Stimulated activated naive B cell treated with anti-CD40 and anti-IgM and Interleukin-4, amounts not matched to agents 10 μg/mL and 1 μg/mL and 100 μg/mL, for 72 hours (primary cell): ENCODE measurements around the gene SERPINA1.

Source experiments
- ATAC-seq, 2 donors: fragments of 150-1000 bp; cut with Tn5 transposase; replicated peaks; 2 replicates each; pipeline ENCODE4 v1.10.0; 2021; ENCODE audit warnings: moderate library complexity in 1 of 2
- DNase-seq: peaks from one replicate; pipeline ENCODE4 v3.0.0; 2021
- H3K27ac Mint-ChIP-seq: one replicate; pipeline ENCODE4 v1.8.0; 2022; ENCODE audit warnings: mild to moderate bottlenecking, mixed read lengths
- H3K27me3 Mint-ChIP-seq, 2 donors: one replicate each; pipeline ENCODE4 v1.8.0; 2022; ENCODE audit warnings: mixed read lengths in 2 of 2
- H3K36me3 Mint-ChIP-seq, 2 donors: one replicate each; pipeline ENCODE4 v1.8.0; 2022; ENCODE audit warnings: mixed read lengths in 2 of 2, mild to moderate bottlenecking in 1 of 2
- H3K4me1 Mint-ChIP-seq, 2 donors: one replicate each; pipeline ENCODE4 v1.8.0; 2022; ENCODE audit warnings: mixed read lengths in 2 of 2, mild to moderate bottlenecking in 1 of 2
- H3K4me3 Mint-ChIP-seq, 2 donors: one replicate each; pipeline ENCODE4 v1.8.0; 2022; ENCODE audit warnings: mild to moderate bottlenecking in 2 of 2, mixed read lengths in 2 of 2, moderate library complexity in 1 of 2
- H3K9me3 Mint-ChIP-seq, 2 donors: one replicate each; pipeline ENCODE4 v1.8.0; 2022; ENCODE audit warnings: mixed read lengths in 2 of 2, mild to moderate bottlenecking in 1 of 2

SERPINA1 gene

DNA sequence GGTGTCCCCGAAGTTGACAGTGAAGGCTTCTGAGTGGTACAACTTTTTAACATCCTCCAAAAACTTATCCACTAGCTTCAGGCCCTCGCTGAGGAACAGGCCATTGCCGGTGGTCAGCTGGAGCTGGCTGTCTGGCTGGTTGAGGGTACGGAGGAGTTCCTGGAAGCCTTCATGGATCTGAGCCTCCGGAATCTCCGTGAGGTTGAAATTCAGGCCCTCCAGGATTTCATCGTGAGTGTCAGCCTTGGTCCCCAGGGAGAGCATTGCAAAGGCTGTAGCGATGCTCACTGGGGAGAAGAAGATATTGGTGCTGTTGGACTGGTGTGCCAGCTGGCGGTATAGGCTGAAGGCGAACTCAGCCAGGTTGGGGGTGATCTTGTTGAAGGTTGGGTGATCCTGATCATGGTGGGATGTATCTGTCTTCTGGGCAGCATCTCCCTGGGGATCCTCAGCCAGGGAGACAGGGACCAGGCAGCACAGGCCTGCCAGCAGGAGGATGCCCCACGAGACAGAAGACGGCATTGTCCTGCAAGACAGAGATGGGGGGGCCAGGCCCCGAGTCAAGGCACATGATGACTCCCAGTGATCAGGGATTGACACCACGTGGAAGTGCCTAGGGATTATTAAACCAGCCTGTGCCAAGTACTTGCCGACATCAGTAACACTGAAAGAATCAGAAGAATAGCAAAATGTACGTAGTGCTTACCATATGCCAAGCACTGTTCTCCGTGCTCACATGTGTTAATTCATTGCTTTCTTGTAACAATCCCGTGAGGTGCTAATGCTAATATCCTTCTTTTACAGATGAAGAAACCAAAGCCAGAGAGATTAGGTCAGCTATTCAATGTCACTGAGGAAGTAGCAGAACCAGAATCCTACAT is 5.4 kb downstream of the SERPINA1 start:
- Mint-ChIP-seq H3K27ac (no peak overlapping the region), H3K4me3 (no peak overlapping the region), H3K4me1 (no peaks in the 10 kb centered on the region), H3K27me3 (no peaks in the 10 kb centered on the region), H3K36me3 (no peaks in the 10 kb centered on the region), H3K9me3 (no peaks in the 10 kb centered on the region)
- ATAC-seq = no peak
- no peak for DNase-seq

GRCh38 chr14:94382099-94382715 is 6.2 kb downstream of the SERPINA1 start:
- H3K27ac Mint-ChIP-seq = no peak overlapping the region
- no peaks in the 10 kb centered on the region for H3K4me1 Mint-ChIP-seq
- H3K36me3 Mint-ChIP-seq = no peaks in the 10 kb centered on the region
- ATAC-seq (no peak), DNase-seq (no peak)
- H3K4me3 Mint-ChIP-seq = no peak overlapping the region
- peaks cover 0 to 5% of the 10 kb centered on the region in 2 donors for H3K27me3 Mint-ChIP-seq
- H3K9me3 Mint-ChIP-seq = no peaks in the 10 kb centered on the region

GRCh38 chr14:94381149-94382030 is 7.0 kb downstream of the SERPINA1 start:
- no peak overlapping the region for H3K4me3 Mint-ChIP-seq
- no peak for ATAC-seq
- H3K9me3 Mint-ChIP-seq = no peaks in the 10 kb centered on the region
- no peak for DNase-seq
- peaks cover 0 to 6% of the 10 kb centered on the region in 2 donors for H3K27me3 Mint-ChIP-seq
- H3K4me1 Mint-ChIP-seq = no peaks in the 10 kb centered on the region
- no peaks in the 10 kb centered on the region for H3K36me3 Mint-ChIP-seq
- H3K27ac Mint-ChIP-seq = no peak overlapping the region

- no peak overlapping the region for H3K4me3 Mint-ChIP-seq
- no peak overlapping the region for H3K27ac Mint-ChIP-seq
- ATAC-seq (no peak), DNase-seq (no peak)
- no peaks in the 10 kb centered on the region for H3K4me1 Mint-ChIP-seq
- H3K9me3 Mint-ChIP-seq = no peaks in the 10 kb centered on the region
- no peaks in the 10 kb centered on the region for H3K36me3 Mint-ChIP-seq
- H3K27me3 Mint-ChIP-seq = peaks cover 0 to 6% of the 10 kb centered on the region in 2 donors
These were observed 7.9 kb downstream of the SERPINA1 start for GRCh38 chr14:94380225-94381148.

- Mint-ChIP-seq H3K9me3 (no peaks in the 10 kb centered on the region), H3K36me3 (no peaks in the 10 kb centered on the region), H3K4me3 (no peak overlapping the region), H3K4me1 (no peaks in the 10 kb centered on the region), H3K27ac (no peak overlapping the region), H3K27me3 (peaks cover 0 to 6% of the 10 kb centered on the region in 2 donors)
- ATAC-seq = no peak
- no peak for DNase-seq
These were observed 8.8 kb downstream of the SERPINA1 start for GRCh38 chr14:94379291-94380224.

DNA sequence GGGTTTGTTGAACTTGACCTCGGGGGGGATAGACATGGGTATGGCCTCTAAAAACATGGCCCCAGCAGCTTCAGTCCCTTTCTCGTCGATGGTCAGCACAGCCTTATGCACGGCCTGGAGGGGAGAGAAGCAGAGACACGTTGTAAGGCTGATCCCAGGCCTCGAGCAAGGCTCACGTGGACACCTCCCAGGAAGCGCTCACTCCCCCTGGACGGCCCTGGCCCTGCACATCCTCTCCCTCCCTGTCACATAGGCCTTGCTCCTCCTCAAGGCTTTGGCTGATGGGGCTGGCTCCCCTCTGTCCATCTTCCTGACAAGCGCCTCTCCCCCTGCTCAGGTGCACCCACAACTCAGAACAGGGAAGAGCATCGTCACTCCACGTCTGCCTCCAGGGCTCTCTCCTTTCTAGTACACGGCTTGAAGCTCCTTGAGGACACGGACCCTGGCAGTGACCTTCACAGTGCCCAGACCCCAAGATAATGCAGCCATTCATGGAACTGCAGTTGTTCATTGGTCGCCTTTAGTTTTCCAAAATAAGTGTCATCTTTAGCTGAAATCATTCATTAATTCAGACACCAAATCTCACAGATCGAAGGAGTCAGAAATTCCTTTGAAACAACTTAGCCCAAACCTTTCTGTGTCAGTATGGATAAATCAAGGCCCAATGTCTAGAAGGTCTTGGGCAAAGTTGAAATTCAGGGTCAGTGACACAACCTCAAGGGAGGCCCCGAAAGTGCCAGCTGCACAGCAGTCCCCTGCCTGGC is 9.7 kb downstream of the SERPINA1 start:
- DNase-seq (no peak), ATAC-seq (no peak)
- Mint-ChIP-seq H3K4me1 (no peaks in the 10 kb centered on the region), H3K36me3 (no peaks in the 10 kb centered on the region), H3K4me3 (no peak overlapping the region), H3K9me3 (no peaks in the 10 kb centered on the region), H3K27ac (no peak overlapping the region), H3K27me3 (peaks cover 0 to 6% of the 10 kb centered on the region in 2 donors)

GRCh38 chr14:94377866-94378470 is 10.4 kb downstream of the SERPINA1 start:
- no peaks in the 10 kb centered on the region for H3K36me3 Mint-ChIP-seq
- H3K4me3 Mint-ChIP-seq = no peak overlapping the region
- ATAC-seq (no peak), DNase-seq (no peak)
- peaks cover 0 to 6% of the 10 kb centered on the region in 2 donors for H3K27me3 Mint-ChIP-seq
- no peaks in the 10 kb centered on the region for H3K9me3 Mint-ChIP-seq
- no peak overlapping the region for H3K27ac Mint-ChIP-seq
- no peaks in the 10 kb centered on the region for H3K4me1 Mint-ChIP-seq

DNA sequence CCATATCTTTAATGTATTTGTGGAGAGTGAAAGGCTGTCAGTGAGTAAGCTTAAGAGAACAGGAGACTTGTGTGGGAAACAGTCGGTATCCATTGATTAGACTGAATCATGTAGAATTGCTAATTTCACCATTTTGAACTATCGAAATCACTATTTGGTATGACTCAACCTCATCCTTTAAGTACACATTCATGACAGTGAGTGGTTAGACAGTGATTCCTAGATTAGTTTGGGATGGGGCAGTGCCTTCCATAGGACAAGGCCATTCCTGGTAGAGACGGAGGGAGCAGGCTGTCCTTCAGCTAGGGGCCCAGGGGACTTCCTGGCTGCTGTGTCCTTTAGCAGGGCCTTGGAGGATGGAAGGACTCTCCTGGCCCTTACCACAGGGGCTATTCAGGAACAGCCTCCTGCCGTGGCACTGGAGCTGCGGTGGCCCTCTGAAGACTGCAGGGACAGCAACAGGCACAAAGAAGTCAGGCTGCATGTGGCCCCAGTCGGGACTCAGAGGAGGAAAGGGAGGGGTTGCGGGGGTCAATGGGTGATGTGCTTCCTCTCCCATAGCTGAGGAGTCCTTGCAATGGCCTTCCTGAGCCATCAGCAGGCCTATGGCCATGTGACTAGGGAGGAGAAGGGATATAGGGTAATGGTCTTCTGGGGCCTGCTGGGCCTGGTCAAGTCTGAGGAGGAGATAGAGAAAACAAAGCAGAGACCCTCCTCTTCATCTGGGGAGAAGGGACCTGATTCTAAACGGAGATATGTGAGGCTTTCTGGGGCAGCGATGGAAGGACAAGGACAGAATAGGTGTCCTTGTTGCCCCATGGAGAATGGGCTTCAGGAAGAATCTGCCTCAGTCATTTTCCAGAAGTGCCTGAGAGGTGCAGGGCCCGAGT is 11.2 kb downstream of the SERPINA1 start:
- ATAC-seq (no peak), DNase-seq (no peak)
- Mint-ChIP-seq H3K36me3 (no peaks in the 10 kb centered on the region), H3K27ac (no peak overlapping the region), H3K4me3 (no peak overlapping the region), H3K27me3 (peaks cover 0 to 6% of the 10 kb centered on the region in 2 donors), H3K4me1 (no peaks in the 10 kb centered on the region), H3K9me3 (no peaks in the 10 kb centered on the region)

DNA sequence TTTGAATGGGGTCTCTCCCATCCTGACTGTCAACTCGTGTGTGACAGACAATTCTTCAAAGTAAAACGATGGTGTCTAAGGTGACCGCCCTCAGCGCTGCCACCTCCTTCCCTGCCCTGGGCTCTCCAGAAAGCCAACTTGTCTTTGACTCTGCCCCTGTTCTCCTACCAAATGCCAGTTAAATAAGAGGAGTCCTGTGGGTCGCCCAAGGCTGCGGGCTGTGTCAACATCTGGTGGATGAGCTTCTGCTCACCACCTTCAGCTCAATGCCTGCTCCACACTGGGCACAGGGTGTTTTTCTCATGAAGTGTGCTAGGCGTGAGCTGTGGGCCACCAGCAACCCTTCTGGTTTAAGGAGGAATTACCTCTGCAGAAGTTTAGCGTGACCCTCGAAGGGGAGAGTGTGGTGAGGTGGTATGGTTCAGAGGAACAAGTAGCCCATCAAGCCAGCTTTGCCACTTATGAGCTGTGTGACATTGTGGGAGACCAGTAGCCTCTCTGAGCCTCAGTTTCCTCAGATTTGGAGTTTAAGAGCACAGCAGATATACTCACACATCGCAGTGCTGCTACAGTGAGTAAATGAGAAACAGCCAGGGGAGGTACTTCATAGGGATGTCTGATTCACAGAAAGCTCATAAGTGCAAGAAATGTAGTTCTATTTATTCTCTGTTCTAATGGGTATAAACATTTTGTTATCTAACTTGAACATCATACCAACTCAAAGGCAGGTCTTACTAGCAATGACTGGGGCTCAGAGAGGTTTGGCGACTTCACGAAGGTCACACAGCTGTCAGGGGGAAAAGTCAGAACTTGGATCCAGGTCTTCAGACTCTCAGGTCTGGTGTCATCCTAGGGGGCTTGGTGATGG is 12.1 kb downstream of the SERPINA1 start:
- no peak for DNase-seq
- H3K27ac Mint-ChIP-seq = no peak overlapping the region
- H3K36me3 Mint-ChIP-seq = no peaks in the 10 kb centered on the region
- H3K9me3 Mint-ChIP-seq = no peaks in the 10 kb centered on the region
- H3K4me3 Mint-ChIP-seq = no peak overlapping the region
- peaks cover 0 to 6% of the 10 kb centered on the region in 2 donors for H3K27me3 Mint-ChIP-seq
- no peaks in the 10 kb centered on the region for H3K4me1 Mint-ChIP-seq
- ATAC-seq = no peak

DNA sequence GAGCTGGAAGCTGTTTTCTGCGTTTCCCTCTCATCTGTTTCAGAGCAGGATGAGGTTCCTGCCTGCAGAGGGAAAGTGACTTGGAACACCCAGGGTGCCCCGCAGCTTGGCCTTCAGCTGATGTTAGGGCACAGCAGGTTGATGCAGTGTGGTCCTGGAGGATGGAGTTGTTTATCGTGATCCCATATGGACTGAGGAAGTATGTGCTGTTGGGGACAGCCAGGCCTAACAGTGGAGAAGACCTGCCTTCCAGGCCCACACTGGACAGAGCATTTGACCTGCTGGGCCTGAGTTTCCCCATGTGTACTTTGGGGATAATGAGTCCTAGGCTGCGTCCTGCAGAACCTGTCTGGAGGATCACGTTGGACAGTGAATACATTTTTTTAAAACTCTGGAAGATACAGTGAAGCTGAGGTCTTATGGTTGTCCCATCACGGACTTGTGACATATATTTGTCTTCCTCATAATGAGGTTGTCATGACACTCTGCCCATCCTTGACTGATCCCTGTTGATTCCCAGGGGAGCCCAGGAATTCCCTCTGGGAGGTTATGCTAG is 12.8 kb downstream of the SERPINA1 start:
- H3K27ac Mint-ChIP-seq = no peak overlapping the region
- no peaks in the 10 kb centered on the region for H3K4me1 Mint-ChIP-seq
- no peaks in the 10 kb centered on the region for H3K9me3 Mint-ChIP-seq
- no peak for ATAC-seq
- H3K27me3 Mint-ChIP-seq = peaks cover 0 to 6% of the 10 kb centered on the region in 2 donors
- no peak for DNase-seq
- H3K36me3 Mint-ChIP-seq = no peaks in the 10 kb centered on the region
- H3K4me3 Mint-ChIP-seq = no peak overlapping the region
